Kidney (tissue), 14 donors: ENCODE results near the gene EPHB6. TPM values are rescaled to one million over a fixed set of nuclear protein-coding genes. Genes with fewer than 3 reads are reported as not detected.
A peak's percentile ranks its signal among the peaks of the same experiment; 100 is the strongest.

Experiments
- DNase-seq, 5 donors: peaks; one replicate each; pipeline ENCODE4 v3.0.0-alpha.2; 2013 to 2020
- FAIRE-seq: peaks from 2 replicates; lab custom pipeline; 2012; peaks lifted over from hg19 to GRCh38; lab: Jason Lieb, UNC
- H3K27ac ChIP-seq, 2 donors: one replicate each; pipeline ENCODE4 v1.7.0; 2013; ENCODE audit warnings: low read depth in 2 of 2, low read length in 2 of 2, inconsistent platforms in 1 of 2
- H3K27me3 ChIP-seq: one replicate; pipeline ENCODE4 v1.7.1; 2013; ENCODE audit warnings: low read length, inconsistent platforms; ENCODE audit not compliant: control insufficient read depth, insufficient read depth
- H3K36me3 ChIP-seq, 3 donors: one replicate each; pipeline versions ENCODE4 v1.7.0 to v1.7.1; 2013; ENCODE audit warnings: low read length in 3 of 3, control low read depth in 1 of 3, inconsistent platforms in 1 of 3; ENCODE audit not compliant: insufficient read depth in 3 of 3, control insufficient read depth in 2 of 3
- H3K4me1 ChIP-seq, 3 donors: one replicate each; pipeline versions ENCODE4 v1.7.0 to v1.7.1; 2013; ENCODE audit warnings: low read length in 3 of 3, inconsistent platforms in 1 of 3, low read depth in 1 of 3; ENCODE audit not compliant: control insufficient read depth in 2 of 3, insufficient read depth in 2 of 3
- H3K4me3 ChIP-seq, 3 donors: one replicate each; pipeline versions ENCODE4 v1.7.0 to v1.8.1; 2013; ENCODE audit warnings: low read length in 3 of 3, control low read depth in 1 of 3, inconsistent platforms in 1 of 3
- H3K9ac ChIP-seq, 3 donors: one replicate each; pipeline versions ENCODE4 v1.7.0 to v1.7.1; 2013; ENCODE audit warnings: low read length in 3 of 3, control low read depth in 1 of 3, inconsistent platforms in 1 of 3
- H3K9me3 ChIP-seq, 3 donors: one replicate each; pipeline versions ENCODE4 v1.7.0 to v1.7.1; 2013; ENCODE audit warnings: low read length in 3 of 3, control low read depth in 1 of 3, inconsistent platforms in 1 of 3; ENCODE audit not compliant: control insufficient read depth in 2 of 3, insufficient read depth in 1 of 3
- intact Hi-C: fragments of 100-400 bp; cut with DNase I; formaldehyde crosslinking; loops from one replicate; pipeline ENCODE4 v1.11.1; 2022
- polyA plus RNA-seq: library from polyadenylated mRNA; stranded (reverse); fragments of 350-450 nt; fragmentation: Illumina TruSeq; extraction: RNeasy Lipid Tissue Mini Kit (QIAGEN cat#74804); gene quantifications from one replicate; pipeline ENCODE4 v1.2.3, GENCODE V29; 2014; ENCODE audit warnings: low read depth, low replicate concordance; ENCODE audit not compliant: insufficient read depth
- total RNA-seq: library from RNA; stranded (reverse); fragmentation: NEBNext Ultra II Directional; extraction: Animal tissue kit (Norgen Biotek cat#: 25700); gene quantifications from one replicate; pipeline ENCODE4 v1.2.1, GENCODE V29; 2021
- TF ChIP-seq, protein P1 (sequence below): IDR thresholded peaks from 3 replicates; pipeline ENCODE4 v1.5.1; 2012; ENCODE audit warnings: mild to moderate bottlenecking, moderate library complexity, borderline replicate concordance; ENCODE audit not compliant: insufficient read depth; ENCODE audit errors: extremely low read depth
- donor health status: control.
- donor health status: control.
- donor health status: control.
- donor health status: control.
- donor health status: control.
- donor health status: DM: yes; HTN: yes; CAD: no.
- donor health status: Normal renal cell carcinoma (clear cell type).

The EPHB6 gene
- total and polyA plus RNA-seq, 2 donors from 2014 or later: 10.4 to 17.4 TPM

DNA sequence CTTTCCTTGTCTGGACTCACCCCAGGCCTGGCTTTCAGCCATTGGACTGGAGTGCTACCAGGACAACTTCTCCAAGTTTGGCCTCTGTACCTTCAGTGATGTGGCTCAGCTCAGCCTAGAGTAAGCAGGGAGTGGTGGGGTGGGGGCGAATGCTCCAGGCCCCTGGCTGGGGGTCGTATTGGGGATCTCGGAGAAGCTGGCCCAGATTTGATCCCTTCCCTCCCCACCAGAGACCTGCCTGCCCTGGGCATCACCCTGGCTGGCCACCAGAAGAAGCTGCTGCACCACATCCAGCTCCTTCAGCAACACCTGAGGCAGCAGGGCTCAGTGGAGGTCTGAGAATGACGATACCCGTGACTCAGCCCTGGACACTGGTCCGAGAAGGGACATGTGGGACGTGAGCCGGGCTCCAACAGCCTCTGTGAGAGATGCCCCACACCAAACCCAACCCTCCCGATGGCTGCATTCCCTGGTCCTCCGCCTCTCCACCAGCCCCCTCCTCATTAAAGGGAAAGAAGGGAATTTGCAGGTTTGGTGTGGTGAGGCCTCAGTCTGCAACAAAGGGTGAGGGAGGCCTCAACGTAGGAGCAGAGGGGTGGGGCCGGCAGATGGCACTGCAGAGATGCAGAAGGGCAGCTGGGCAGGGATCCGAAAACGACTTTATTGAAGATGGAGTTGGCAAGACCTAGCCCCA lies 15.8 kb downstream of the EPHB6 start:
- TF ChIP-seq, protein P1, sequence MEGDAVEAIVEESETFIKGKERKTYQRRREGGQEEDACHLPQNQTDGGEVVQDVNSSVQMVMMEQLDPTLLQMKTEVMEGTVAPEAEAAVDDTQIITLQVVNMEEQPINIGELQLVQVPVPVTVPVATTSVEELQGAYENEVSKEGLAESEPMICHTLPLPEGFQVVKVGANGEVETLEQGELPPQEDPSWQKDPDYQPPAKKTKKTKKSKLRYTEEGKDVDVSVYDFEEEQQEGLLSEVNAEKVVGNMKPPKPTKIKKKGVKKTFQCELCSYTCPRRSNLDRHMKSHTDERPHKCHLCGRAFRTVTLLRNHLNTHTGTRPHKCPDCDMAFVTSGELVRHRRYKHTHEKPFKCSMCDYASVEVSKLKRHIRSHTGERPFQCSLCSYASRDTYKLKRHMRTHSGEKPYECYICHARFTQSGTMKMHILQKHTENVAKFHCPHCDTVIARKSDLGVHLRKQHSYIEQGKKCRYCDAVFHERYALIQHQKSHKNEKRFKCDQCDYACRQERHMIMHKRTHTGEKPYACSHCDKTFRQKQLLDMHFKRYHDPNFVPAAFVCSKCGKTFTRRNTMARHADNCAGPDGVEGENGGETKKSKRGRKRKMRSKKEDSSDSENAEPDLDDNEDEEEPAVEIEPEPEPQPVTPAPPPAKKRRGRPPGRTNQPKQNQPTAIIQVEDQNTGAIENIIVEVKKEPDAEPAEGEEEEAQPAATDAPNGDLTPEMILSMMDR: no peak
- no peak for FAIRE-seq
- intact Hi-C loops: no loop called here

DNA sequence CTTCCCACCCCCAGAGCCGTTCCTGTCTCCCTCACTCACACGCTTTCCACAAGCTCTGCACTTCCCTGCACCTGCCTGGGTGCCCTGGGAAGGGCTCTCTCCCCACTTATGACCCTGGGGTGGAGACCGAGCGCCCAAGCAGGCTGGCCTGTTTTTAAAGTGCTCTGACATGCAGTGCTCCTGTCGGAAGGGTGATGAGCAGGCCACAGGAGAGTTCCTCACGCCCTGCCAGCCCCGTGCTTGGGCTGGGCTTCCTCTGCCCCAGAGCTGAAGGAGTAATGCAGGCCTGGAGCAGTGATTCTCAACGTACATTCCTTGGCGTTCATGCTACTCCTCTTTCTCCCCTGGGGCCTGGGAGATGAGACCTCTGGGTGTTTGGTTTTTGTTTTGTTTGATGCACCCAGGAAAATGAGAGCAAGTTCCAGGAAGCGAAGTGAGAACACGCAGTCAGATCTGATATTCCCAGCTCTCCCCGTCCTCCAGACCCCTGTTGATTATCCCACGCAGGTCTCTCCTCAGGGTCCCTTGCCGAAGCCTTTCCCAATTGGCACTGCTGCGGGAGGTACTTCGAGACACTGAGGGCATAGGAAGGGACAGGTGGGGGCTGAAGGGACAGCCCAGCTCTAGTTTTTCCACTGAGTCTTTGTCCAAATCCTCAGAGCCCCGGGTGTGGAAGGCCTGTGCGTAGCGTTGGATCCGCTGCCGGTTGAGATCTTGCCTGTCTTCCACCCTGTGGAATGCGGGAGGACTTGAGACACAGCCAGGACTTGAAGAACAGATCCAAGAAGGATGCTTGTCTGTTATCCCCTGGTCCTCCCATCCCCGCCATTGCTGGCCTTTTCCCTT lies 16.6 kb downstream of the EPHB6 start:
- no peaks in the 10 kb centered on the region for H3K36me3 ChIP-seq
- FAIRE-seq (no peak), DNase-seq (peak in 2 of 5 donors; percentile 8 to 19)
- no peaks in the 10 kb centered on the region for H3K4me1 ChIP-seq
- TF ChIP-seq, protein P1: no peak
- no peak overlapping the region for H3K9ac ChIP-seq
- H3K4me3 ChIP-seq: no peak overlapping the region
- no peaks in the 10 kb centered on the region for H3K9me3 ChIP-seq
- intact Hi-C loops: no loop called here
- H3K27me3 ChIP-seq: no peaks in the 10 kb centered on the region
- H3K27ac ChIP-seq: no peak overlapping the region

More for the DNA sequence above, 15.8 kb downstream of the EPHB6 start:
- no peaks in the 10 kb centered on the region for H3K27me3 ChIP-seq
- no peak overlapping the region for H3K27ac ChIP-seq
- no peaks in the 10 kb centered on the region for H3K4me1 ChIP-seq
- peak in 2 of 5 donors; percentile 7 to 20 for DNase-seq
- H3K36me3 ChIP-seq: no peaks in the 10 kb centered on the region
- H3K4me3 ChIP-seq: no peak overlapping the region
- H3K9me3 ChIP-seq: no peaks in the 10 kb centered on the region
- no peak overlapping the region for H3K9ac ChIP-seq

DNA sequence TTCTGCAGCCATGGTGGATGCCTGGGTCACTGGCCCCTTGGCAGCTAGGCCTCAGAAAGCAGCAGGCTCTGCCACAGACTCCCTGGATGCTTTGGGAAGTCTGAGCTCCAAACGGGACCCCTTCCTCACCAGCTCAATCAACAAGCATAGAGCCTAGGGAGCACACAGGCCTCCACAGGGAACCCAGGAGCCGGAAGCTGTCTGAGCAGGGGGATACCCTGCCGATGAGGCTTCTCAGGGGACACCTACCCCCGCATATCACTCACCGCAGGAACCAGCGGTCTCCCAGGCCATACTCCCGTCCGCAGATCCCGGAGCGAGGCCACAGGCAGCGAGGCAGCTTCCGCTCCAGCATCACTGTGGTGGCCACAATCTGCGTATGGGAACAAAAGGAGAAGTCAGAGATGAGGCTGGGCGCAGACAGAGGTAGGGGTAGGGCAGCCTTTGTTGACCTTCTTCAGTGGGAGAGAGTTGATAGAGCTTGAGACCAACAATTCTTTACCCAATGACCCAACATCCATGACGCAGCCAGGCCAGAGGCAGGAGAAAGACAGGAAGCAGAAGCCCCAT lies 17.3 kb downstream of the EPHB6 start:
- H3K9ac ChIP-seq: no peak overlapping the region
- H3K9me3 ChIP-seq: no peaks in the 10 kb centered on the region
- no peak overlapping the region for H3K27ac ChIP-seq
- H3K27me3 ChIP-seq: no peaks in the 10 kb centered on the region
- TF ChIP-seq, protein P1: no peak
- no peak overlapping the region for H3K4me3 ChIP-seq
- intact Hi-C loops: no loop called here
- H3K36me3 ChIP-seq: no peaks in the 10 kb centered on the region
- no peaks in the 10 kb centered on the region for H3K4me1 ChIP-seq
- DNase-seq (peak in 1 of 5 donors; percentile 16), FAIRE-seq (no peak)
